DOHH2 (cell line): ENCODE data around the gene VWA3B.

Source experiments
- H3F3A ChIP-seq: fragments of 200-600 bp; sonication (generic), shearing (Covaris generic); 2 replicates; pipeline ENCODE4 v1.6.0; 2016; ENCODE audit warnings: antibody characterized with exemption, mild to moderate bottlenecking; ENCODE audit not compliant: control insufficient read depth, insufficient read depth
- H3K27ac ChIP-seq: fragments of 200-600 bp; sonication (generic); 2 replicates; pipeline ENCODE4 v1.5.1; 2014; ENCODE audit warnings: low read depth, mild to moderate bottlenecking, low read length, moderate library complexity
- H3K27me3 ChIP-seq: fragments of 200-600 bp; sonication (generic); 2 replicates; pipeline ENCODE4 v1.6.1; 2014; ENCODE audit warnings: mild to moderate bottlenecking, low read length, mixed read lengths; ENCODE audit not compliant: control insufficient read depth
- H3K36me3 ChIP-seq: fragments of 200-600 bp; sonication (generic); 2 replicates; pipeline ENCODE4 v1.6.1; 2014; ENCODE audit warnings: mild to moderate bottlenecking, low read length, moderate library complexity, mixed read lengths; ENCODE audit not compliant: control insufficient read depth
- H3K4me1 ChIP-seq: fragments of 200-600 bp; sonication (generic); 2 replicates; pipeline ENCODE4 v1.6.1; 2014; ENCODE audit warnings: mild to moderate bottlenecking, low read length, mixed read lengths; ENCODE audit not compliant: control insufficient read depth
- H3K4me2 ChIP-seq: fragments of 200-600 bp; sonication (generic); 2 replicates; pipeline ENCODE4 v1.6.0; 2014; ENCODE audit warnings: mild to moderate bottlenecking, low read length, moderate library complexity
- H3K4me3 ChIP-seq: fragments of 200-600 bp; sonication (generic); 2 replicates; pipeline ENCODE4 v1.5.1; 2014; ENCODE audit warnings: mild to moderate bottlenecking, low read length, mixed read lengths
- H3K79me2 ChIP-seq: fragments of 200-600 bp; sonication (generic); 2 replicates; pipeline ENCODE4 v1.6.1; 2014; ENCODE audit warnings: mild to moderate bottlenecking, low read length, mixed read lengths; ENCODE audit not compliant: control insufficient read depth
- H3K9me2 ChIP-seq: fragments of 200-600 bp; sonication (generic); replicated peaks from 2 replicates; pipeline ENCODE4 v1.6.1; 2014; ENCODE audit warnings: mild to moderate bottlenecking, low read length, mixed read lengths; ENCODE audit not compliant: control insufficient read depth
- H3K9me3 ChIP-seq: fragments of 200-600 bp; sonication (generic); 2 replicates; pipeline ENCODE4 v1.6.1; 2014; ENCODE audit warnings: antibody characterized with exemption, low read length, mixed read lengths; ENCODE audit not compliant: control insufficient read depth, insufficient read depth
- H4K20me1 ChIP-seq: fragments of 200-600 bp; sonication (generic); 2 replicates; pipeline ENCODE4 v1.6.0; 2014; ENCODE audit warnings: low read depth, mild to moderate bottlenecking, antibody characterized with exemption, low read length, moderate library complexity; ENCODE audit not compliant: control insufficient read depth, insufficient read depth
- EZH2phosphoT487 ChIP-seq: fragments of 200-600 bp; sonication (generic); IDR thresholded peaks from 2 replicates; pipeline ENCODE4 v1.6.1; 2017; ENCODE audit warnings: borderline replicate concordance, mild to moderate bottlenecking, antibody characterized with exemption, low read length, moderate library complexity, mixed read lengths
- TF ChIP-seq, protein P1 (sequence below): fragments of 200-600 bp; sonication (generic); IDR thresholded peaks from one replicate; pipeline ENCODE4 v1.5.1; 2014; ENCODE audit warnings: antibody characterized with exemption, mild to moderate bottlenecking, low read depth, low read length; ENCODE audit not compliant: poor library complexity, severe bottlenecking

VWA3B gene

DNA sequence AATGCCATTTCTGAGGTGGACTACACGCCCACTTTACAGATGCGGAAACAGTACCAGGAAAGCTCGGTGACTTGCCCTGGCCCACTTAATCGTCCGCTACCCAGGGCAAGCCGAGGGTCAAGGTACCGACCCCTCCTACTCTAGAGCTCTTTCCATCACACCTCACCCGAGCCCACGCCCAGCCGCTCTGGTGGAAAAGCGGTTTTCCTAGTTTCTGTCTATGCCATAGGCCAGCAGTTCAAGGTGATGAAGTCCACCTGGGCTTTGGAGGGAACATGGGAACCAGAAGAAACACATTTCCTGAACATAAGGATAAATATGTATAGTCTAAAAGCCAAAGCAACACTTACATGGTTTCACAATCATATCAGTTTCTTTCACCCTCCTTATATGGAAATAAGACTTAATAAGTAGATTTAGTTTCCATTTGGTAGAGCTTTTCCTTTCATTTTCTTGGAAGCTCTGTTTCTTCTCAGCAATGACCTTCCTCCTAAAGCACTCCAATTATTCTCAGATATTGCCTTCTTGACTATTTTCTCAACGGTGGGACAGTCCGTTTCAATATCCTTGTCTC, 567 bp downstream of the VWA3B start:
- Histone ChIP-seq H3K4me3 (peak overlapping the region; percentile 74), H3K9me2 (no peaks in the 10 kb centered on the region), H3K4me2 (peak overlapping the region; percentile 78), H3F3A (0 out of 2 replicates have a peak, but pooled peaks cover 6% of the 10 kb centered on the region), H3K79me2 (no peaks in the 10 kb centered on the region), H3K36me3 (no peaks in the 10 kb centered on the region), H3K4me1 (peaks cover 65% of the 10 kb centered on the region), H3K27ac (no peak overlapping the region), H4K20me1 (no peaks in the 10 kb centered on the region), H3K27me3 (peaks cover 4% of the 10 kb centered on the region), H3K9me3 (no peaks in the 10 kb centered on the region)
- TF ChIP-seq, protein P1, sequence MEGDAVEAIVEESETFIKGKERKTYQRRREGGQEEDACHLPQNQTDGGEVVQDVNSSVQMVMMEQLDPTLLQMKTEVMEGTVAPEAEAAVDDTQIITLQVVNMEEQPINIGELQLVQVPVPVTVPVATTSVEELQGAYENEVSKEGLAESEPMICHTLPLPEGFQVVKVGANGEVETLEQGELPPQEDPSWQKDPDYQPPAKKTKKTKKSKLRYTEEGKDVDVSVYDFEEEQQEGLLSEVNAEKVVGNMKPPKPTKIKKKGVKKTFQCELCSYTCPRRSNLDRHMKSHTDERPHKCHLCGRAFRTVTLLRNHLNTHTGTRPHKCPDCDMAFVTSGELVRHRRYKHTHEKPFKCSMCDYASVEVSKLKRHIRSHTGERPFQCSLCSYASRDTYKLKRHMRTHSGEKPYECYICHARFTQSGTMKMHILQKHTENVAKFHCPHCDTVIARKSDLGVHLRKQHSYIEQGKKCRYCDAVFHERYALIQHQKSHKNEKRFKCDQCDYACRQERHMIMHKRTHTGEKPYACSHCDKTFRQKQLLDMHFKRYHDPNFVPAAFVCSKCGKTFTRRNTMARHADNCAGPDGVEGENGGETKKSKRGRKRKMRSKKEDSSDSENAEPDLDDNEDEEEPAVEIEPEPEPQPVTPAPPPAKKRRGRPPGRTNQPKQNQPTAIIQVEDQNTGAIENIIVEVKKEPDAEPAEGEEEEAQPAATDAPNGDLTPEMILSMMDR, result no peak
- TF ChIP-seq EZH2phosphoT487, result no peak

DNA sequence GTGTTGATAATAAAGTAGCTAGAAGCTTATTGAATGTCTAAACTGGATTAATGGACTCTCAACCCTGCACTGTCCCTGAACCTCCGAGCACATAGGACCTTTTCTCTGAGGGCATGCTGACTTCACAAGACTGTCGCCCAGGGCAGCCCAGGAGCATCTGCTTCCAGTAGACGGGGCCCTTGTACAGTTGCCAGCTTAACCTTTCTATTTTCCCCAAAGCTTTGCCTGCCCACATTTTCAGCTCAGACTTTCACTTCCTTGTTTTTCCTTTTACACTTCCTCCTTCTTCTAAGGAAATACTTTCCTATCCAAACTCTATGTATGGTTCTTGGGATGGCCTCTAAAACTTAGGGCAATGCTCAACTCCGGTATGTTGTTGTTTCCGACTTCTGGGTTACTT, 1.3 kb downstream of the VWA3B start:
- TF ChIP-seq, protein P1, result peak; percentile 31
- TF ChIP-seq EZH2phosphoT487, result no peak
- no peak overlapping the region for H3K27ac ChIP-seq
- peak overlapping the region; percentile 78 for H3K4me2 ChIP-seq

DNA sequence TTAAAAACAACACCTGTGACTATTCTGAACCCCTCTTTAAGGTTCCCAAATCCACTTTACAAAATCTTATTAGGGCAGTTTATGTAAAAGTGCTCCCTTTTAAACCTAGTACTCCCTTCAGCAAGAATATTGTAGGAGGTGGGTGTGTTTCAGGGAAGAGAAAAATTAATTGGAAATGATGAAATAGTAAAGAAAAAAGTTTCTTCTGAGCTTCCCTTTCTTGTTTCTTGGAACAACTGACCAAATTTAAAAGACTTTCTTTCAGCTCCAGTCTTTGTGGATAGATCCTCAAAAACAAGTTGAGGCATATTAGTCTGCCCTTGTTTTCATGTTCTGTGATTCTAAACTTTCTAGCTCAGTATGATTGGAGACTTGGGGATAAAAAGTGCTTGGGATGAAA, 3.0 kb downstream of the VWA3B start:
- Histone ChIP-seq H3K27ac (no peak overlapping the region), H3K4me2 (peak overlapping the region; percentile 32), H3K79me2 (no peaks in the 10 kb centered on the region), H3K36me3 (no peaks in the 10 kb centered on the region), H3K9me3 (peaks cover 1% of the 10 kb centered on the region; the same call in 1 of the 2 replicates), H3F3A (0 out of 2 replicates have a peak, but pooled peaks cover 6% of the 10 kb centered on the region), H3K27me3 (peaks cover 1% of the 10 kb centered on the region), H4K20me1 (no peaks in the 10 kb centered on the region), H3K4me1 (peaks cover 59% of the 10 kb centered on the region), H3K9me2 (no peaks in the 10 kb centered on the region), H3K4me3 (no peak overlapping the region)
- TF ChIP-seq EZH2phosphoT487, result no peak
- TF ChIP-seq, protein P1, result no peak

More for the DNA sequence above, 1.3 kb downstream of the VWA3B start:
- no peaks in the 10 kb centered on the region for H4K20me1 ChIP-seq
- peaks cover 65% of the 10 kb centered on the region for H3K4me1 ChIP-seq
- peaks cover 4% of the 10 kb centered on the region for H3K27me3 ChIP-seq
- 0 out of 2 replicates have a peak, but pooled peaks cover 6% of the 10 kb centered on the region for H3F3A ChIP-seq
- H3K9me2 ChIP-seq, result no peaks in the 10 kb centered on the region
- H3K36me3 ChIP-seq, result no peaks in the 10 kb centered on the region
- H3K79me2 ChIP-seq, result no peaks in the 10 kb centered on the region
- H3K4me3 ChIP-seq, result 0 out of 2 replicates have a peak overlapping the region, but pooled peaks have one; percentile 13
- H3K9me3 ChIP-seq, result no peaks in the 10 kb centered on the region
